Parathyroid adenoma (tissue), 2 donors: ENCODE results near the gene CCDC107.

Experiments
- H2AFZ ChIP-seq: fragments of 300-600 bp; sonication (generic); one replicate; pipeline ENCODE4 v1.7.0; 2017; ENCODE audit warnings: antibody characterized with exemption, mild to moderate bottlenecking
- H3K27ac ChIP-seq: fragments of 300-600 bp; sonication (generic); one replicate; pipeline ENCODE4 v1.7.0; 2017
- H3K27me3 ChIP-seq: fragments of 300-600 bp; sonication (generic); one replicate; pipeline ENCODE4 v1.7.0; 2017; ENCODE audit warnings: low read length; ENCODE audit not compliant: control insufficient read depth, insufficient read depth
- H3K36me3 ChIP-seq: fragments of 300-600 bp; sonication (generic); one replicate; pipeline ENCODE4 v1.7.0; 2017; ENCODE audit warnings: low read length; ENCODE audit not compliant: control insufficient read depth, insufficient read depth
- H3K4me1 ChIP-seq: fragments of 300-600 bp; sonication (generic); one replicate; pipeline ENCODE4 v1.7.0; 2017; ENCODE audit warnings: control low read depth
- H3K4me2 ChIP-seq: fragments of 300-600 bp; sonication (generic); one replicate; pipeline ENCODE4 v1.7.0; 2017; ENCODE audit warnings: low read length
- H3K4me3 ChIP-seq: fragments of 300-600 bp; sonication (generic); one replicate; pipeline ENCODE4 v1.7.0; 2017; ENCODE audit warnings: low read depth, low read length
- H3K79me2 ChIP-seq: fragments of 300-600 bp; sonication (generic); one replicate; pipeline ENCODE4 v1.7.0; 2017; ENCODE audit warnings: control low read depth
- H3K9ac ChIP-seq: fragments of 300-600 bp; sonication (generic); one replicate; pipeline ENCODE4 v1.7.0; 2017; ENCODE audit warnings: mild to moderate bottlenecking
- H3K9me3 ChIP-seq: fragments of 300-600 bp; sonication (generic); one replicate; pipeline ENCODE4 v1.7.0; 2017; ENCODE audit warnings: low read length; ENCODE audit not compliant: control insufficient read depth
- TF ChIP-seq, protein P1 (sequence below): fragments of 300-600 bp; sonication (generic); IDR thresholded peaks from one replicate; pipeline ENCODE4 v1.7.0; 2017; ENCODE audit warnings: antibody characterized with exemption, mild to moderate bottlenecking
- donor health status: primary hyperparathyroidism.

CCDC107 gene

DNA sequence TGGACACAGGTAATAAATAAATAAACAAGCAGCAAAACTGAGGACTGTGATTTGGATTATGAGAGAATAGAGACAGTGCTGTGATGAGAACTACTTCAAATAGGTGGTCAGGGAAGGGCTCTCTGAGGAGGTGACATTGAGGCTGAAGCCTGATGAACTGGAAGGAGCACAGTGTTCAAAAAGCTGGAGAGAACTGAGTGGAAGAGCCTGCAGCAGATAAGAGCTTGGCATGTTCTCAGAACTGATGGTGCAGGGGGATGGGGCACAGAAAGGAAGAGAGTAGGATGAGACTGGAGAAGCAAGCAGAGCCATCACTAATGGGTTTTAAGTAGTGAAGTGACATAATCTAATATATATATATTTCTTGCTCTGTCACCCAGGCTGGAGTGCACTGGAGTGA lies 42.9 kb downstream of the CCDC107 start:
- peaks cover 18% of the 10 kb centered on the region for H3K4me1 ChIP-seq
- no peak overlapping the region for H3K9ac ChIP-seq
- no peak overlapping the region for H2AFZ ChIP-seq
- no peak overlapping the region for H3K27ac ChIP-seq
- no peaks in the 10 kb centered on the region for H3K36me3 ChIP-seq
- H3K4me2 ChIP-seq, result no peak overlapping the region
- H3K9me3 ChIP-seq, result no peaks in the 10 kb centered on the region
- H3K27me3 ChIP-seq, result no peaks in the 10 kb centered on the region
- TF ChIP-seq, protein P1, sequence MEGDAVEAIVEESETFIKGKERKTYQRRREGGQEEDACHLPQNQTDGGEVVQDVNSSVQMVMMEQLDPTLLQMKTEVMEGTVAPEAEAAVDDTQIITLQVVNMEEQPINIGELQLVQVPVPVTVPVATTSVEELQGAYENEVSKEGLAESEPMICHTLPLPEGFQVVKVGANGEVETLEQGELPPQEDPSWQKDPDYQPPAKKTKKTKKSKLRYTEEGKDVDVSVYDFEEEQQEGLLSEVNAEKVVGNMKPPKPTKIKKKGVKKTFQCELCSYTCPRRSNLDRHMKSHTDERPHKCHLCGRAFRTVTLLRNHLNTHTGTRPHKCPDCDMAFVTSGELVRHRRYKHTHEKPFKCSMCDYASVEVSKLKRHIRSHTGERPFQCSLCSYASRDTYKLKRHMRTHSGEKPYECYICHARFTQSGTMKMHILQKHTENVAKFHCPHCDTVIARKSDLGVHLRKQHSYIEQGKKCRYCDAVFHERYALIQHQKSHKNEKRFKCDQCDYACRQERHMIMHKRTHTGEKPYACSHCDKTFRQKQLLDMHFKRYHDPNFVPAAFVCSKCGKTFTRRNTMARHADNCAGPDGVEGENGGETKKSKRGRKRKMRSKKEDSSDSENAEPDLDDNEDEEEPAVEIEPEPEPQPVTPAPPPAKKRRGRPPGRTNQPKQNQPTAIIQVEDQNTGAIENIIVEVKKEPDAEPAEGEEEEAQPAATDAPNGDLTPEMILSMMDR, result no peak
- no peaks in the 10 kb centered on the region for H3K79me2 ChIP-seq
- no peak overlapping the region for H3K4me3 ChIP-seq

DNA sequence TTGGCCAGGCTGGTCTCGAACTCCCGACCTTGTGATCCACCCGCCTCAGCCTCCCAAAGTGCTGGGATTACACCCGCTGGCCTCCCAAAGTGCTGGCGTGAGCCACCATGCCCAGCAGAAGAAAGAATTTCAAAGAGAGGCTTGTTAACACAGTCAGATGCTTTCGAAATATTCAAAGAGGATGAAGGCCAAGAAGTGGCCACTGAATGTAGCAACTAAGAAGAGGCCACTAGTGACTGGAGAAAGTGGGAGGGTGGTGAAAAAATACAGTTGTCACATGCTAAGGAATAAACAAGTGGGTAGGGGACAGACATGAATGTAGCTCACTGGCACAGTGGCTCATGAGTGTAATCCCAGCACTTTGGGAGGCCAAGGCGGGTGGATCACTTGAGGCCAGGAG lies 44.6 kb downstream of the CCDC107 start:
- H2AFZ ChIP-seq, result no peak overlapping the region
- peaks cover 6% of the 10 kb centered on the region for H3K4me1 ChIP-seq
- no peak overlapping the region for H3K4me2 ChIP-seq
- H3K4me3 ChIP-seq, result no peak overlapping the region
- H3K9ac ChIP-seq, result no peak overlapping the region
- H3K36me3 ChIP-seq, result no peaks in the 10 kb centered on the region
- TF ChIP-seq, protein P1, result no peak
- H3K79me2 ChIP-seq, result no peaks in the 10 kb centered on the region
- H3K9me3 ChIP-seq, result no peaks in the 10 kb centered on the region
- H3K27ac ChIP-seq, result no peak overlapping the region
- no peaks in the 10 kb centered on the region for H3K27me3 ChIP-seq

DNA sequence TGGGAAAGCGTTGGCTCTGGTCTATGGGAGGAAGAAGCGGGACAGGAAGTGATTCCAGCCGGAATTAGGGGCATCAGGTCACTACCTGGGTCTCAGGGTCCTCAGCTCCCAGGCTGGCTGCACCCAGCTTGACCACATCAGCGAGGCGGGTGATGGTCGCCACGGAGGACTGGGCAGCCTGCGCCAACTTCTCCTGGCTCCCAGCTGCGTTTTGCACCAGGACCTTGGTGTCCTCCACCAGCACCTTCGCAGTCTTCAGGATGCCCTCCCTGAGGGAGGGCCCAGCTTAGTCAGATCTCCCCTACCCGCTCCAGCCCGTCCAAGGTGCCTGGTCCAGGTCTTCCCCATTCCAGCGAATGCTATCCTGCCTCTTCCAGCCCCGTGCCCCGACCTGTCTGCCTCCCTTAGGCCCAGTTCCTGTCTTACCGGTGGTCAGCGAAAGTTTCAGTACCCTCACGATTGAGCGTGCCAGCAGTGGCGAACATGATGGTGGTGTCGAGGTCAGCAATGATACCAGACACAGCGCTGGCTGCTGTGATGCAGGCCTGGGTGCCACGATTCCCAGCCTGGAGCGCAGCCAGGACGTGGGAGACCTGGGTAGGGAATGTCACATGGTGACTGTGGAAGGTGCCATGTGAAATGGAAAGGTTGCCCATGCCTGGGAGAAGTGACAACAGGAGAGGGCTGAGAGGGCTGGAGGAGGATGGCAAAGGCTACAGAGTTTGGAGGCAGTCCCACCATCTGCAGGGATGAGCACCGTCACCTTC lies 46.0 kb downstream of the CCDC107 start:
- H3K9me3 ChIP-seq, result no peaks in the 10 kb centered on the region
- H2AFZ ChIP-seq, result no peak overlapping the region
- no peak overlapping the region for H3K27ac ChIP-seq
- H3K36me3 ChIP-seq, result no peaks in the 10 kb centered on the region
- no peak overlapping the region for H3K4me3 ChIP-seq
- no peaks in the 10 kb centered on the region for H3K4me1 ChIP-seq
- no peak overlapping the region for H3K4me2 ChIP-seq
- H3K9ac ChIP-seq, result no peak overlapping the region
- TF ChIP-seq, protein P1, result no peak
- no peaks in the 10 kb centered on the region for H3K27me3 ChIP-seq
- H3K79me2 ChIP-seq, result no peaks in the 10 kb centered on the region

DNA sequence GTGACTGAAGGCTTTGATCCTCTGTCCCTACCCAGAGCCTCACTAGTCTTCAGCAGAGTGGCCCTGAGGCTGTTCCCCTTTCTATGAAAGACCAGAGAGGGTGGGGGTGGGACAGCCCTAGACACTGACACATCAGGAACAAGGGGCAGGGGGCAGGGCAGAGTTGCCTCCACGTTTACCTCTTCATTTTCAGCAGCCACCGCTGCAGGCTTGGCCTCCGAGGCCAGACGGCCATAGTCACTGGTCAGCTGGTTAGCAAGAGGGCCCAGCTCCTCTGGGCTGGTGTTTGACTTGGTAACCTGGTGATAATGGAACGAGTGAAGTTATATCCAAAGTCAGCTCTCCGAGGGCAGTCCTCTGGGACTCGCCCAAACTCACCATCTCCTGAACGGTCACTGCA lies 47.3 kb downstream of the CCDC107 start:
- Histone ChIP-seq H2AFZ (no peak overlapping the region), H3K9ac (no peak overlapping the region), H3K79me2 (no peaks in the 10 kb centered on the region), H3K9me3 (no peaks in the 10 kb centered on the region), H3K27ac (no peak overlapping the region), H3K4me3 (no peak overlapping the region), H3K27me3 (no peaks in the 10 kb centered on the region), H3K4me2 (no peak overlapping the region), H3K36me3 (no peaks in the 10 kb centered on the region), H3K4me1 (no peaks in the 10 kb centered on the region)
- TF ChIP-seq, protein P1, result no peak
